Hepatic stellate cell (primary cell): ENCODE data around the gene ST14.

ENCODE experiments used
- DNase-seq: peaks from one replicate; pipeline ENCODE4 v3.0.0; 2011; ENCODE audit warnings: low spot score

The ST14 gene

GRCh38 chr11:130136107-130136506, 23.5 kb upstream of the ST14 start:
- DNase-seq: no peak

- no peak for DNase-seq
Measured at GRCh38 chr11:130137999-130138398, 21.6 kb upstream of the ST14 start.

DNA sequence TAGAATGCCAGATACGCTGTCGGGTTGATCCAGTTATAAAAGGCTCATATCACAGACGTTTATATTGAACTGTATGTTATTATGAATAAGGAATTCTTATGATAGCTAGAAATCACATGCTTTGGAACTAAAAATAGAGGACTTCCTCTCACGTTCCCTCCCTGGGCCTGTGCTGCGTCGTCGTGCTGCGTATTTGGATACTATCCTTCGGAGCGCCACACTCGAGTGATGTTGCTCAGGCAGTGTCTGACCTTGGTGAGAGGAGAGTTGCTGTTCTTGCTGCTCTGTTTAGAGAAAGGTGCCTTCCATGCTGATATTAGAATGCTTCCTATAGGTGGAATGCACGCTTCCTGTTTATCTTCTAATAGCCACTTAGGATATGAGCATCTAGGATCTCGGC, 20.2 kb upstream of the ST14 start:
- DNase-seq: no peak

GRCh38 chr11:130141561-130142341, 17.8 kb upstream of the ST14 start:
- no peak for DNase-seq

DNA sequence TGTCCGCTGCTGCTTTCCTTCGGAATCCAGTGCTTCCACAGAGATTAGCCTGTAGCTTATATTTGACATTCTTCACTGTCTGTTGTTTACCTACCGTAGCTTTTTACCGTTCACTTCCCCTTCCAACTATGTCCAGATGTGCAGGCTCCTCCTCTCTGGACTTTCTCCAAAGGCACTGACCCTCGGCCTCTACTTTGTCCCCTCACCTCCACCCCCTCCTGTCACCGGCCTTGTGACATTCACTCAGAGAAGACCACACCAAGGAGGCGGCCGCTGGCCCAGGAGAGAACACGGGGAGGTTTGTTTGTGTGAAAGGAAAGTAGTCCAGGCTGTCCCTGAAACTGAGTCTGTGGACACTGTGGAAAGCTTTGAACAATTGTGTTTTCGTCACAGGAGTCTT, 15.4 kb upstream of the ST14 start:
- no peak for DNase-seq

DNA sequence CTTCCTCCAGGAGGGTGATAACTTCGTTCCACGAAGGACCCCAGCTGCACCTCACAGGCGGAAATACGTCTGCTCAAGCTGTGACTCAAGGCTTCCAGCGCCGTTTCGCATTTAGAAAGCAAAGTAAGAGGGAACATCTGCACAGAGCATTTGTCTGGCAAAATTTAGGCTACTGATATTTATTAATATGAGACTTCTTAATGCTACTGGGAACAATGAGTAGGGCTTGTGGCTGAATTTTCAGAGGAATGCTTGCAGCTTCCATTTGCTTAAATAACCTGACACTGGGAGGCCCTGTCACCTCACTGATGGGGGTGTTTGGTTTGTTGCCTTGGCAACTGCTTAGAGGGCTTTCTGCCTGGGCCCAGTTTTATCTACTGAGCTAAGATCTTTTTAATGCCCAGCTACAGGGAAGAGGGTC, 14.7 kb upstream of the ST14 start:
- no peak for DNase-seq

- DNase-seq: no peak
Measured at GRCh38 chr11:130145311-130145812, 14.2 kb upstream of the ST14 start.

DNA sequence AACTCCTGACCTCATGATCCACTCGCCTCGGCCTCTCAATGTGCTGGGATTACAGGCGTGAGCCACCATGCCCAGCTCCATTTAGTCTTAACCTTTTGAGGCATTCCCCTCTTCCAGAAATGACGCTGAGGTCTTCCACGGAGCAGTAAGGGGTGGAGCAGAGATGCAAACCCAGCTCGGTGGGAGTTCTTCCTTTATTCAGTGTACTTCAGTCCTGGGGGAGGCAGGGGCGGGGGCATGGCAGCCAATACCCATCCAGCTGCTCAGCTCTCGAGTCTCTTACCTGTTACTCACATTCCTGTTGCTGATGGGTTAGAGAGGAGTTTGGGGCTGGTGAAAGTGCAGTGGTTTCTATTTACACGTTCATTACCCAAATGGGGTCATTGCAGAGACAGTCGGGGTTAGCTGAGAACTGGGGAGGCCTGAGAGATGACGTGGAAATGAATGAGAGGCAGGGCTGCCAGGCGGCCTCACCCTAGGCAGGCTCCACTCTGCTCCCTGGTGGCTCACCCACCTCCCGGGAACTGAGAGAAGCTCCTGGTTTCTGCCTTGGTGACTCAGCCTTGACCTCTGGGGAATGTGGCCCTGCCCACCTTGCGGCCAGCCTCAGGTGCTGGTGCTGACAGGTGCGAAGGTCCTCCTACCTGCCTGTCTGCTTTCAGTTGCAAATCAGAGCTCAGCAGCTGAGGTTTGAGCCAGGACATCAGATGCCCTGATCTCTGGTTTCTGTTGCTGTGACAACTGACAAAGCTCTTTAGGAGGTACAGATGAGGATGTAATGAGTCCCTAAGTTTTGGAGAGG, 13.4 kb upstream of the ST14 start:
- DNase-seq: no peak

- no peak for DNase-seq
Measured at GRCh38 chr11:130146796-130147195, 12.8 kb upstream of the ST14 start.

GRCh38 chr11:130148796-130149326, 10.7 kb upstream of the ST14 start:
- no peak for DNase-seq

DNA sequence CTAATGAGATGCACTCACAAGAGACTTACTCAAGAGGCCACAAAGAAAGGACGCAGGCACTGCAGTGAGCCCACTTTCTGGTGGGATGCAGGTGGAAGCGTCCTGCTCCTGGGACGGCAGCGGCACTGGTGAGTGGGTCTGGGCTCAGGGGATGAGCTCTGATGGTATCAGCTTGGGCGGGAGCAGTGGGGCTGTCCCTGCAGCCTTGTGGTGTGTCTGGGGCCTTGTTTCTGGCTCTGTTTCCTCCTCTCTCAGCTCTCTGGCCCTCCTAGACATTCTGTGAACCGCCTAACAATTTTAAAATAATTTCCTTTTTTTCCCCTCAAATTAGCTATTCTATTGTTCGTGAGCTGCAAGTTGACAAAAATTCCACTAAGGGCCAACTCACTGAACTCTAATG, 8.8 kb upstream of the ST14 start:
- DNase-seq: no peak

GRCh38 chr11:130151196-130151595, 8.4 kb upstream of the ST14 start:
- no peak for DNase-seq

GRCh38 chr11:130156108-130157022, 3.2 kb upstream of the ST14 start:
- peak; percentile 59 for DNase-seq

- no peak for DNase-seq
Measured at GRCh38 chr11:130157101-130157500, 2.5 kb upstream of the ST14 start.

DNA sequence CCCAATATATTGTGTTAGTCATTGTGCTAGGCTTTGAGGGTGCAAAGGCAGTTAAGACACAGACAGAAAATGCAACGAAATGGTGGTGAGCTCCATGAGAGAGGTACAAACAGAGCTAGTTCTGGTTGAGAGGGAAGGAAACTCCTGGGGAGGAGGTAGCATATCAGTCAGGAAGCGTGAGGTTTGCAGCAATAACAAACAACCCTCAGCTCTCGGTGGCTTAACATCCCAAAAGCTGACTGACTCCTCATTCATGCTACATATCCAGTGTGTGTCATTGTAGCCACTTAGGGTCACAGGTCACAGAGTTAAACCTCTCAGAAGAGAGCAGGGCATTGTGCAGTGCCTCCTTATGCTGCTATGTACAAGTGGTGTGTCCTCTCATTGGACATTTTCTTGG, 1.7 kb upstream of the ST14 start:
- DNase-seq: no peak

DNA sequence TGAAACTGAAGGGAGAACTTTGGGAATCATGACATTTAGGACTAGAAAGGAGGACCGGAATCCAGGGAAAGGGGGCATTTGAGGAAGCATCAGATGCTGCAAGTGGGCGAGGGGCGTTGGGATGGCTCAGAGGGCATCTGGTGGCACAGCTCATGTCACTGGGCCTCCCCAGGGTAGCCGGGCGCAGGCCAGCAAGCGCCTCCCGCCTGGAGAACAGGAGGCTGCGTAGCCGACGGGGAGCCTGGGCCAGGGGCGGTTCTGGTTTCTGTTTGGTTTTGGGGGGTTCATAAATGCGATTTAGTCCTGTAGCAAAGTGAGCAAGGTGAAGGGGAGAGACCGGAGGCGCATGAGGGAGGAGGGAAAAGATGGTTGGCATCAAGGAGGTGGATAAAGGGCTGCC, 443 bp upstream of the ST14 start:
- DNase-seq: no peak

DNA sequence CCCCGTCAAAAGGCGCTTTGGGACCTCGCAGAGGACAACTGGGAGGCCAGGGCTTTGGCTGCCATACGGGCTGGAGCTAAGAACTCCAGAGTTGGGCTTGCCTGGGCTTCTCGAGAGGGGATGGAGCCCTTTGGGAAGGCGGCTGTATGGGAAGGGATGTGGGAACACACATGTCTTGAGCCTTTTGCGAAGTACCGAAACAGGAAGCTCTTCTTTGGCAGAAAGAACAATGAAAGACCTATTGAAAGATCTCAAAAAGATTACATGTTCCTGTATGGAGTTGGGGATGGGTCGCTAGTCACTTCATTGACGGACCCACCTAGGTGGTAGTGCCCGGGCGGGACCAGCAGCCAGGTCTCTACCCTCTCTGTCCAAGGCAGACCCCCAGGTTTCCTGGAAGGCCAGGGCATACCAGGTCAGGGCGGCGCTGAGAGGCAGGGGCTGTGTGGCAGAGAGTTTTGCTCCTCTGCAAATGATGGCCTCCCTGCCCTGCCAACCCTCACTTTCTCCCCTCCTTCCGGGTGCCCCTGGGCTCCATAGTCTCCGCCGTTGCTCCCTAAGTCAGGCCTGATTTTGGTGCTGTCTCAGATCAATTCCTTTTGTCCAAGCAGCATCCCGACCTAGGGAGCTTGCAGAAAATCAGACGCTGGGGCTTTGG, 1.0 kb downstream of the ST14 start:
- no peak for DNase-seq

- DNase-seq: no peak
Measured at GRCh38 chr11:130161441-130162145, 2.0 kb downstream of the ST14 start.

DNA sequence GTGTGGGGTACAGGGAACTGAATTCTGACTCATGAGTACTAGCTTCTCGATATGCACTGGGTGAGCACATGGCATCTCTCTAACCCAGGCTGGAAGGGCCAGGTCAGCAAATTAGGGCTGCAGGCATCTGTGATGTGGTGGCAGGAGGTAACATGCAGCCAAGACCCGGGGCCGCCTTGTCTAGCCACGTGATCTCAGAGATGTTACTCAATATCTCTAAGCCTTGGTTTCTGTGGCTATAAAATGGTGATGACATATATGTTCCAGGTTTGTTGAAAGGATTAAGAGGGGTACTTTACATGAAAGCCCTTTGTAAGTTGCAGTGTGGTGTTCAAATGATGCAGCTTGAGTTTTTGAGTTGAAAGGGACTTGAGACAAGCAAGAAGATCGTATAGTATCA, 3.2 kb downstream of the ST14 start:
- DNase-seq: no peak

DNA sequence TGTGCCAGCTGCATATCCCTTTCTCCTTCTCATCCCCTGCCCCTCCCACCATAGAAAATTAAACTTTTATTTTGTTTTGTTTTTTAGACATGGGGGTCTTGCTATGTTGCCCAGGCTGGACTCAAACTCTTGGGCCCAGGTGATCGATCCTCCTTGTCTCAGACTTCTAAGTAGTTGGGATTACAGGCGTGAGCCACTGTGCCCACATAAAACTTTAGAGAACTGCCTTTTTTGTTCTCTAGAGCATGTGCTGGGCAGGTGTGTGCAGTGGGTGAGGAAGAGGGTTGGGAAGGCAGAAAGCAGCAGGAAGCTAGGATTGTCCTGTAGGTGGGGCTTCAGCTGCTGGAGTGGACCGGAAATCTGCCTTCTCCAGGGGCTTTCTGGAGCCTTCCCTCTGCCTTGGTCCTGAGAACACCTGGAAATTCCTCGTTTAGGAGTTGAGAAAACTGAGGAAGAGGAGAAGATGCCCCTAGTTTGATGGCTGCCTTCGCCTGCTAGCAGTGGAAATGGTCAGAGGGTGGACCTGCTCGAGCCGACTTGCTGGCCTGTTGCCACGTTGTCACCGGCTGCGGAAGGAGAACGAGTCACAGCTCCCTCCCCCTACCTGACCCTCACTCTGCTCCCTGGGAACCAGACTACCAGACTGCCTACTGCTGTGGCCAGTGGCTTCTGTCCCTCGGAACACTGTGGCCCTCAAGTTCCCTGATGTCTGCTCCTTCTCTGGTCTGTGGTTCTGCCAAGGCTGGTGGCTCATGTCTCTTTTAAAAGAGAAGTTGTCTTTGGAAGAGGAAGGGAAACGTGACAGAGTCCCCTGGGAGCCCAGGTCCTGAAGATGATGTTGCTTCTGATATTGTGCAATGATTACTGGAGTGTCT, 4.0 kb downstream of the ST14 start:
- DNase-seq: no peak
